GM21619 (cell line): Measurements from ENCODE around the gene TCP11L1.

Experiments
- ATAC-seq: cut with Tn5 transposase; IDR thresholded peaks from one replicate; pipeline ENCODE4 v1.9.1; 2021; ENCODE audit not compliant: unreplicated experiment

TCP11L1 gene

GRCh38 chr11:33039274-33040032 lies at the start of gene TCP11L1:
Gene TCP11L1 (plus strand): TSS chr11:33039572. CDS start chr11:33043774, 4,202 bp downstream.
- peak; percentile 70 for ATAC-seq

DNA sequence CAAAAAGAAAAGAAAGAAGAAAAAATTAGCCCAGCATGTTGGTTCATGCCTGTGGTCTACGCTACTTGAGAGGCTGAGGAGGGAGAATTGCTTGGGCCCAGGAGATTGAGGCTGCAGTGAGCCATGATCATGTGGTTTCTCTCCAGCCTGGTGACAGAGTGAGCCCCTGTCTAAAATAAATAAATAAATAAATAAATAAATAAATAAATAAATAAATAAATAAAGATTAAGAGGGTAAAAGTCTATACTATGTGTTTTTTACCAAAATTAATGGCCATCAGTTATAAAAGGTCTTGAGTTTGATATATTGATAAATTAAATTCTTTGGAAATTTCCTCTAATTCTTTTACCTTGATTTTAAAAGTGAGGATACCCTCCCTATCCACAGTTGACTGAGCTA lies 48.9 kb upstream of the TCP11L1 start:
- ATAC-seq = no peak

GRCh38 chr11:32991427-32991826 lies 47.9 kb upstream of the TCP11L1 start:
- ATAC-seq = no peak

GRCh38 chr11:32991898-32992297 lies 47.5 kb upstream of the TCP11L1 start:
- no peak for ATAC-seq

GRCh38 chr11:33000181-33000580 lies 39.2 kb upstream of the TCP11L1 start:
- ATAC-seq = no peak

- no peak for ATAC-seq
Measured at GRCh38 chr11:33001281-33001680, 38.1 kb upstream of the TCP11L1 start.

GRCh38 chr11:33001751-33002542 lies 37.4 kb upstream of the TCP11L1 start:
- ATAC-seq = no peak

GRCh38 chr11:33005175-33005574 lies 34.2 kb upstream of the TCP11L1 start:
- no peak for ATAC-seq

DNA sequence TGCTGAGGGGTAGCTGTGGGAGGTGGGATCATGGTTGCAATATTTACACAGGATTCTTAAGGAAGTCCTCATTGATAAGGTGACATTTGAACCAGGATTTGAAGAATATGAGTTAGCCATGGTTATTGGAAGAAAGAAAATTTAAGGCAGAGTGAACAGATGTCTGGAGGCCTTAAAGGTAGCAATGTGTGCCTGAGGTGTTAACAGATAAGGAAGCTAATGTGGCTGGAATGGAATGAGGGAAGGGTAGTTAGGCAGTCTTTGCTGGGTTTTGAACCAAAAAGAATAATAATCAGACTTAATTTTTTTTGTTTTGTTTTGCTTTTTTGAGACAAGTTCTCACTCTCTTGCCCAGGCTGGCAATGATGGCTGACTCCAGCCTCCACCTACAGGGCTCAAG lies 33.4 kb upstream of the TCP11L1 start:
- no peak for ATAC-seq

- ATAC-seq = no peak
Measured at GRCh38 chr11:33013755-33014154, 25.6 kb upstream of the TCP11L1 start.

DNA sequence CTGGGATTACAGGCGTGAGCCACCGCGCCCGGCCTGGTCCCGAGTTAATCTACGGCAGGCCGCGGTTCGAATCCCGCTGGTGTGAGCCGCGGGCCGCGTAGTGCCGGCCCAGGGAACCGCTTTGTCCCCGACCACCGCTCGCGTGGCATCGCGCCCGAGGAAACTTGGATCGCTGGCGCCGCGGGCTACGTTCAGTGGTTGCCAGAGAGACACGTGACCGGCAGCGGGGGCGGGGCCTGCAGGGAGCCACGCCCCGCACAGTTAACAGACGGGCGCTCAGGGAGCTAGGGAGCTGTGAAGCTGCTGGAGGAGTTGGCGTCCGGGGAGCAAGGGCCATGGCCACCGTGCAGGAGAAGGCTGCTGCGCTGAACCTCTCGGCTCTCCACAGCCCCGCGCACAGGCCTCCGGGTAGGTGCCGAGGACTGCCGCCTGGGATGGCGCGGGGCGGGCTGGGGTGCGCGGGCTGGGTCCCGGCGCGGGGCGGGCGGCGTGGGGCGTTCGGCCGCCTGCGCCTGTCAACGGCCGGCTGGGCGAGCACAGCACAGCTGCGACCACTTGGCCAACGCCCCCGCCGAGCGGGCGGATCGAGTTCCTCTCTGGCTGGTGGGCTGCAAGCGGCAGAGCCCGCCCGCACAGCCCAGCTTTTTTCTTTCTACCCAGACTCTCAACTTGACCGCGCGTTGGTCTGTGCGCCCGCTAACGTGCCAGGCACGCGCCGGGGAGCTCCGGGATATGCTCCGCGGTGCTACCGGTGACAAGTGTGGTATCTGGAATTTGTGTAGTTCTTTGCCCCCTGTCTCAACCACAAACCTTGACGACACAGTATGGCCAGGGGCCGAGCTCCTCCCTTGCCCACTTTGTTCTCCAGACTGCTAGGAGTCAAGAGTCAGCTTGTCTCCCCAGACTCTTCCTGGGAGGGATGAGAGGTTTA lies 23.5 kb upstream of the TCP11L1 start, which contains the start of gene DEPDC7:
Gene DEPDC7 (plus strand): TSS at position 258 of the 931 bp plus-strand sequence. CDS start 78 bp downstream, at position 336.
- ATAC-seq = peak; percentile 70

GRCh38 chr11:33016654-33017053 lies 22.7 kb upstream of the TCP11L1 start:
- ATAC-seq = no peak

GRCh38 chr11:33017478-33017877 lies 21.9 kb upstream of the TCP11L1 start:
- no peak for ATAC-seq

DNA sequence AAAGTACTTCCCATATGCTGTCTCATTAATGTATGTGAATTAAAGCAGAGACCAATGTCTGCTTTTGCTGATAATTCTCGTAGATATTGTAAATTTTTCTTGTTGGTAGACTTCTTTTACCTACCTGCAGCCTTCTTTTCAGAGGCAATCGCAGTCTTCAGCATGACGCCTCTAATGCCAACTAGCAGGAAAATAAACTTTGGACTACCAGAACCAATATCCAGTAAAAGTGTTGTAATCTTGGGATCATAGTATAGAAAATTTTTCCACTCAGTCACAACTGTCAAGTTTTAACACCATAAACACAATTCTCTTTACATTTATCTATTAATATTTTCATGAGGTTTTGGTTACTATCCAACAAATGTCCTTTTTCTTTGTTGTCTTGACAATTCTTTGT lies 21.4 kb upstream of the TCP11L1 start:
- ATAC-seq = no peak

DNA sequence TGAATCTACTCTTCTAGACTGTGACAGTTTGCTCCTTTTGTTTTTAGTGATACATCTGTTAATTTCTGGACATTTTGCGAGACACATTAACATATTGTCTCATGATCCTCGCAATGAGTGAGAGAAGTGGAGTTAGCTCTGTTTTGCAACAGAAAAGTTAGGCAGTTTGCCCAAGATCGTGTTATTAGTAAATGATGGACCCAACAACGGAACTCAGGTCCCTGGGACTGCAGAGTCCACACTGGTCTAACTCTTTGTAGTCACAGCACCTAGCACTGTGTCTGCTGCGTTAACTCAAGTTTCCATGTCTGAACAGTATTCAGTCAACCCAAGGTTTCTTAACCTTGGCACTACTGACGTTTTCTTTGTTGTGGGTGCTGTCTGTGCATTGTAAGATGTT lies 20.5 kb upstream of the TCP11L1 start:
- ATAC-seq = no peak

GRCh38 chr11:33021501-33021900 lies 17.9 kb upstream of the TCP11L1 start:
- peak; percentile 14 for ATAC-seq

GRCh38 chr11:33021937-33022336 lies 17.4 kb upstream of the TCP11L1 start:
- ATAC-seq = peak; percentile 54

- ATAC-seq = no peak
Measured at GRCh38 chr11:33025339-33025722, 14.0 kb upstream of the TCP11L1 start.

DNA sequence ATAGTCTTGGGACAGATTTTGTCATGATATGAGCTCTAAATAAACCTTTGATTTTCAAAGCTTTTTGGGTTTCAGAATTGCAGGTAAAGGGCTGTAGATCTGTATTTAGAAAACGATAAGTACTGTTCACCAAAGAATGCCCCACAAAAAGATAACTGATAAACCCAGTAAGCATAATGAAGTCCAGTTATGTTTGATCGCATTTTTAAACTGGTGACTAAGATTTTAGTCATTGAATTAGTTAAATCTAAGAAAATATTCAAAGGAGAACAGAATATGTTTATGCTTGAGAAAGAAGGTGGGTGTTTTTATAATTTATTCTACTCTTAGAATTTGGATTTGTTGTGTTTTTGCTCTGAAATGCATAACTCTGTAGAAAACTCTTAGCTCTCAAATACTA lies 12.1 kb upstream of the TCP11L1 start:
- no peak for ATAC-seq

DNA sequence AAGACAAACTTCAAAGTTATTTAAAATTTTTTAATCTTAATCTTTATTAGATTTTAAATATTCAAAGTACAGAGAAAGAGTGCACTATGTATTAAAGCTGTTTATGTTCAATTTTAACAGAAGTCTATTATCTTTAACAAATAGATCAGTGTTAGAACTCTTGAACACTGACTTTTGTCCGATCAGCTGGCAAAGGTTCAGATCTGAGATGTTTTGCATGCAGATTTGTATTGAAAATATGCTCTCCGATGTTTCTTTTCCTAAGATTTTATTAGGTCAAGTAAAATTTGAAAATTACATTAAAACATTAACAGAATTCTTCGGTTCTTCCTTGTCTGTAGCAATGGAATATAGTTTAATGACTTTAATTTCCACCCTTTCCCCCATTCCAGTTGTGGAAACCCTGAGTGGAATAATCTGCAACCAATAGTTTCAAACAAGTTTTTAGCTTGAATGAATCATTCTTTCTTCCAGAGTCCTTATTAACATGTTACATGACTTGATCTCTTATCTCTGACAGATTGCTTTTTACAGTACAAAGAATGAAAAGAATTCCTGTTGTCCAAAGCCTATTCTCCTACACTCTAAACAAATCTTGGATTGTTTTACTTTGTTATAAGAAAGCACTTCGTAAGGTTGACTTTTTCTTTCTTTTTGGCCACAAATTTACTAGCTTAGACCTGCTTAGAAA lies 11.4 kb upstream of the TCP11L1 start:
- no peak for ATAC-seq

DNA sequence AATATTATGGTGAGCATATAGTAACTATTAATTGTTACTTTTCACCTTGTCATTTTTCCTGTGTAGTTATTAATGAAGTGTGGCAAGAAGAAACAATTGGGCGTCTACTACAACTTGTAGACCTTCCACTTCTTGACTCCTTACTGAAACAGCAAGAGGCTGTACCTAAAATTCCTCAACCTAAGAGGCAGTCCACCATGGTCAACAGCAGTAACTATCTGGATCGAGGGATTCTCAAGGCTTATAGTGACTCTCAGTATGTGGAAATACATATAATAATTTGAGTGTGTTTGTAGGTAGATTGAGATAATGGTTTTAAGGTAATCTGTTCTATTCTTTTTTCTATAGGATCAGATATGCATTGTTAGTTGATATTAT lies 10.8 kb upstream of the TCP11L1 start:
- no peak for ATAC-seq
